Measurements from ENCODE around the gene REV3L.
"Not testable (repeated sequence)": the region's sequence is repeated elsewhere in the genome, so short reads cannot be mapped to it uniquely, and the experiment has no call there.

Gene REV3L, protein sequence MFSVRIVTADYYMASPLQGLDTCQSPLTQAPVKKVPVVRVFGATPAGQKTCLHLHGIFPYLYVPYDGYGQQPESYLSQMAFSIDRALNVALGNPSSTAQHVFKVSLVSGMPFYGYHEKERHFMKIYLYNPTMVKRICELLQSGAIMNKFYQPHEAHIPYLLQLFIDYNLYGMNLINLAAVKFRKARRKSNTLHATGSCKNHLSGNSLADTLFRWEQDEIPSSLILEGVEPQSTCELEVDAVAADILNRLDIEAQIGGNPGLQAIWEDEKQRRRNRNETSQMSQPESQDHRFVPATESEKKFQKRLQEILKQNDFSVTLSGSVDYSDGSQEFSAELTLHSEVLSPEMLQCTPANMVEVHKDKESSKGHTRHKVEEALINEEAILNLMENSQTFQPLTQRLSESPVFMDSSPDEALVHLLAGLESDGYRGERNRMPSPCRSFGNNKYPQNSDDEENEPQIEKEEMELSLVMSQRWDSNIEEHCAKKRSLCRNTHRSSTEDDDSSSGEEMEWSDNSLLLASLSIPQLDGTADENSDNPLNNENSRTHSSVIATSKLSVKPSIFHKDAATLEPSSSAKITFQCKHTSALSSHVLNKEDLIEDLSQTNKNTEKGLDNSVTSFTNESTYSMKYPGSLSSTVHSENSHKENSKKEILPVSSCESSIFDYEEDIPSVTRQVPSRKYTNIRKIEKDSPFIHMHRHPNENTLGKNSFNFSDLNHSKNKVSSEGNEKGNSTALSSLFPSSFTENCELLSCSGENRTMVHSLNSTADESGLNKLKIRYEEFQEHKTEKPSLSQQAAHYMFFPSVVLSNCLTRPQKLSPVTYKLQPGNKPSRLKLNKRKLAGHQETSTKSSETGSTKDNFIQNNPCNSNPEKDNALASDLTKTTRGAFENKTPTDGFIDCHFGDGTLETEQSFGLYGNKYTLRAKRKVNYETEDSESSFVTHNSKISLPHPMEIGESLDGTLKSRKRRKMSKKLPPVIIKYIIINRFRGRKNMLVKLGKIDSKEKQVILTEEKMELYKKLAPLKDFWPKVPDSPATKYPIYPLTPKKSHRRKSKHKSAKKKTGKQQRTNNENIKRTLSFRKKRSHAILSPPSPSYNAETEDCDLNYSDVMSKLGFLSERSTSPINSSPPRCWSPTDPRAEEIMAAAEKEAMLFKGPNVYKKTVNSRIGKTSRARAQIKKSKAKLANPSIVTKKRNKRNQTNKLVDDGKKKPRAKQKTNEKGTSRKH (N-terminal part only)

DNA sequence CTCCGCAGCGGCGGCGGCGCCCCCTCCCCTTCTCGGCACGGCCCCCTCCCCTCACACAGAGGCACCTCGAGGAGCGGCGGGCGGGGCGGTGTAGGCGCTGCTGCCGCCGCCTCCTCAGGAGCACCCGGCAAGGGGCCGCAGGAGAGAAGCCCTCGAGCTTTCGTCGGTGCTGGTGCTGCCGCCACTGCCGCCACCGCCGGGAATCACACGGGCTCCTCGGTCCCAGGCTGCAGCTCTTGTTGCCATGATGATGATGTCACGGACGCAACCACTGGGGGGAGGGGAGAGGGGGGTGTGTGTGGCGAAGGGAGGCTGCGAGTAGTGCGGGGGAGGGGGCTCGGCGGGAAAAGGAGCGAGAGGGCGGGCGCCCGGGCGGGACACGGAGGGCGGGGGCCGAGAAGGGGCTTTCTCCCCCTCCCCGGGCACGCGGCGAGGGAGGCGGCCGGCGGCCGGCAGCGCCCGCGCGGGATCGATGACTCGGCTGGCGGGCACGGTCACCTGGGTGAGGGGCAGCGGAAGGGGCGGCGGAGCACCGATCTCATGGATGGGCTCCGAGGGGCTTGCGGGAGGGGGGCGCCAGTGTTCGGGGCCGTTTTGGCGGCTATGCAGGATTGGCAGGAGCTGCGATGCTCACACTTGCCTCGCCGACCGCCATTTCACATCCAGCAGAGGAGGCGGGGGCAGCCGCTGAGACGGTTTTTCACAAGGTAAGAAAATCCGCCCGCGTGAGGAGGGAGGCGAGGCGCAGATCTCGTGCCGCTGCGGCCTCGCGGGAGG, at the start of gene REV3L:
REV3L (minus strand) TSS at position 260 of the 777 bp plus-strand sequence. CDS start 330 bp downstream, outside the sequence.
- DNase-seq: peak; percentile 98

DNA sequence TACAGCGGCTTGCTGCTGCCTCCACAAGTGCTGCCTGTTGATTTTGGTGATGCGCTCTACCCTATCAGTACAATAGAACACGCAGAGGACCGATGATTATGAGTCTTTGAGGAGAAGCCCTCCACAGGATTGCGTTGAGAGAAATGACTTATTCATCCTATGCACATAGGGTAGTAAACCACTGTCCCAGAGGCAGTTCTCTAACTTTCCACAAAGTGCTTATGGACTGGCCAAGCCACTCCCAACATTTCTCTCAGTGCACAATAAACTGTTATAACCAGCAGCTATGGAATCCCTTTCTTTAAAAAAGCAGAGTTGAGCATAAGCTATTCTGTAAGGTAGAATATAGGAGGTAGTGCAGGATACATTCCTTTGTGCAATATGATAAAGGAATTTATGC, 48.2 kb upstream of the REV3L start:
- DNase-seq: no peak

DNA sequence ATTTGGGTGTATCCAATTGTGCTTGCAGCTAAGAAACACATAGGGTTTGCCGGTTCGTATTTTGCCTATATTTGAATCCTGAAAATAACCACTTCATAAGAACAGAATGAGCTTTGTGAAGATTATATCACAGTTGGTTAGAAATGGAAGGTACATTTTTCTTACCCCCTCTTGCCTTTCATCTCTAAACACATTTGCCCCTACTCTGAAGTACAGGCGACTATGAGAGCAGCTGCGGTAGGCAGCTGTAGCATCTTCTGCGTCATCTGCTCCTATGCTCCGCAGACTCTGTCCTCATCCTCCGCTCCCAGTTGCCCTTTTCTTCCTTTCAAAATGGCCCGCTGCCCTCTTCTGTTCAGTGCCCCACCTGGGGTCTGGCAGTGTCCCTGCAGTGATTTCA, 47.6 kb upstream of the REV3L start:
- DNase-seq: no peak

DNA sequence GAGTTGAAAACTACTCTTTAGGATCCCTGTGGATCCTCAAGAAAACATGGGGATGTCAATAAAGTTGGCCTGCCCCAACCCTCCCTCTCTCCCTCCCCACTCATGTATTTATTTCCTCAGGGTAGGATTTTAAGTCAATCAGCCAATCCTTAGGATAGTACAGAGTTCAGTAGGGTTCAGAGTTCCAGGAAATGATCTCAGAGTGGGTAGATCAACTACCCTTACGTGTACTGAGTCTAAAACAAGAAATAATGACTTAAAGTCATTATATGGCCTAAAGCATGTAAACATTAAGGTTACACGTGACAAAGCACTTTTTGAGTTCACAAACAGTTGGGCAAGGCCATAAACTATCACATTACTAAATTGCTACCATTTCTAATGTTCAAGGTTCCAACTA, 47.2 kb upstream of the REV3L start:
- no peak for DNase-seq

DNA sequence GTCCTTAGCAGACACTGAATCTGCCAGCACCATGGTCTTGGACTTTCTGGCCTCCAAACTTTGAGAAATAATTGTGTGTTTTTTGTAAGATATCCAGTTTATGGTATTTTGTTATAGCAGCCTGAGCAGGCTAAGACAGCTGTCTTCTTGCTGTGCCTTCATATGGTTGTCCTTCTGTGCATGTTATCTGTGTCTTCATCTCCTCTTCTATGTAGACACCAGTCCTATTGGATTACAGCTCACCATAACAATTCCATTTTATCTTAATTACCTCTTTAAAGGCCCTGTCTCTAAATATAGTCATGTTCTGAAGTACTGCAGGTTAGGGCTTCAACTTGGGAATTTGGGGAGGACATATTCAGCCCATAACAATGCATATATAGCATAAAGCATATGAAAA, 44.3 kb upstream of the REV3L start:
- DNase-seq: no peak

DNA sequence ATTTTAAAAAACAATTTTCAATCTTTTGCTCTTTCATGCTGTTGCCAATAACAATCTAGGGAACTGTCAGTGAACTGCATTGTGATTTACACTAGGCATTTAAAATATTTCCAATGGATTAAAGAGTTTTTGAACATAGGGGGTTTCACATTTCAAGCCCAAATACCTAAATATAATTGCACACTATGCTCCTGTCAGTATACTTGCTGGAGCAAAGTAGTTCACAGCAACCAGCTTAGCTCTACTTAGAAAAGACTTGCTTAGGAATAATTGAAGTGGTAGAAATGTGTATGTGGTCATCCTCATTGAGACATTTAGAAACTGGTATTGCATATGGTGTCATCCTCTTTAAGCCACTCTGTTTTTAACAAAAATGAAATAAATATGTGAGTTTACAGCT, 41.7 kb upstream of the REV3L start:
- DNase-seq: peak; percentile 43

DNA sequence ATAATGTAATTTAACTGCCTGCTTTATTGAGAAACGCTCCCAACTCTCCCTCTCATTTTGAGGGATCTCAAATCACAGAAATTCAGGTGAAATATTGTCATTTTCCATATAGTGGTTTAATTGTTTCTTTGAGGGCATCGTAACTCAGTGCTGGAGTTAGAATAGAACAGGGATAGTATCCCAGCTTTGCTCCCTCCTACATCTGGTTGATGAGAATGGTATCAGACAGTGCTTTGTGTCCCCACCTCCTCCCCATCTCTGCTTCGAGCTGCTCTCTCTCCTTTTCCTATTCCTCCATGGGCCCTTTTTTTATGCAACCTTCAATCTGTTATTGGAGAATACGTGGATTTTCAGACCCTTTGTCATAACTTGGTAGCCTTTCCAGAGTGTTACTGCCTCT, 41.2 kb upstream of the REV3L start:
- no peak for DNase-seq

DNA sequence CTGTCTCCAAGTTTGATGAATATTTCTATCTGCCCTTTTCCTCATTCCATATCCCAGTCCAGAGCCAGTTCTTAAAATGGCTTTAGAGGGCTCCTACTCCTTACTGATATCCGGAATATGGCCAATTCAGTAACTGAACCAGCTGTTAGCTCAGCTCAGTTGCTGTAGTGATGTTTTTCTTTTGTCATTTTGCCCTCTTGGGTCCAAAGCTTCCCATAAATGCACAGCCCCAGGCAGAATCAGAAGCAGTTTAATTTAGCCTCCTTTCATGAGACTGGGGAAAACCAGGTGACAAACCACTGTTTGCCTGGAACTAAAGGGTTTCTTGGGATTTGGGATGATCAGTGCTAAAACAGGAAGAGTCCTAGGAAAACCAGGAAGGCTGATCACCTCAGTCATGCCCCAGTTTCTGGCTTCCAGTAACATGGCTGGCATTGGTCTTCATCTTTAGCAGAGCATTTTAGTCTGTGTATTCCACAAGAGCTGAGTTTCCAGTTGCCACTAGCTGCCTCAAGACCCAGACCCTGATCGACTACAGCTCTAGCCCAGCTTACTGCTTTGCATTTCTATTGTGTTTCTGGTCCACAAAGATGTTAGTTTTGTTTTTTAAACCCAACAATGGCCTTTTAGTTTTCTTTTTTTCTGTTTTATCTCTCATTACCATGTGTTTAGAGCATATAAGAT, 40.6 kb upstream of the REV3L start:
- DNase-seq: peak; percentile 42

DNA sequence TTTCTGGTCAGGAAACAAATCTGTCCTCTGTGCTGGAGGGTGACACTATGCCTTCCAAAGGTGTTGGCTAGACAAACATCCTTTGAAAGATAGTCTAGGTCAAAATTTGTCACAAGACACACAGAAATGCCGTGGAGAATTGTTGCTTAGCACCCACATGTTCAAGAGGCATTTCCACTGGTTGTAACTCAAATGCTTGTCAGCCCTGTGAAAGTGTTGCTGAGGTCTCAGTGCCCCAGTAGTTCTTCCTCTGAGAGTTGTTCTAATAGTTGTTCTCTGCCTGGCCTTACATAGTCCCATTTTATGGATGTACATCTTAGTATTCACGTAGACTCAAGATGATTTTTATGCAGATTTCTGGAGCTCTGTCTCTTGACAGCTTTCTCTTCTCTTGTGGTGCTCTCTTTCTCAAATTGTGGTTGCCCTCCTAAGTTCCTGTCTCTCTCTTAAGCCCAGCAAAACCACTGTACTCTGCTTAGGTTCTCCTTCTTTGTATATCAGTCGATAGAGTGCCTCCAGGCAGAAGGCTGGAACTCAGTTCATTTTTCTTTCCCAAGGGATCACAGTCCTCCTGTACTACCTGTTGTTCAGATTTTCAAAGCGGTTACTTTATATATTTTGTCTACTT, 39.5 kb upstream of the REV3L start:
- no peak for DNase-seq

DNA sequence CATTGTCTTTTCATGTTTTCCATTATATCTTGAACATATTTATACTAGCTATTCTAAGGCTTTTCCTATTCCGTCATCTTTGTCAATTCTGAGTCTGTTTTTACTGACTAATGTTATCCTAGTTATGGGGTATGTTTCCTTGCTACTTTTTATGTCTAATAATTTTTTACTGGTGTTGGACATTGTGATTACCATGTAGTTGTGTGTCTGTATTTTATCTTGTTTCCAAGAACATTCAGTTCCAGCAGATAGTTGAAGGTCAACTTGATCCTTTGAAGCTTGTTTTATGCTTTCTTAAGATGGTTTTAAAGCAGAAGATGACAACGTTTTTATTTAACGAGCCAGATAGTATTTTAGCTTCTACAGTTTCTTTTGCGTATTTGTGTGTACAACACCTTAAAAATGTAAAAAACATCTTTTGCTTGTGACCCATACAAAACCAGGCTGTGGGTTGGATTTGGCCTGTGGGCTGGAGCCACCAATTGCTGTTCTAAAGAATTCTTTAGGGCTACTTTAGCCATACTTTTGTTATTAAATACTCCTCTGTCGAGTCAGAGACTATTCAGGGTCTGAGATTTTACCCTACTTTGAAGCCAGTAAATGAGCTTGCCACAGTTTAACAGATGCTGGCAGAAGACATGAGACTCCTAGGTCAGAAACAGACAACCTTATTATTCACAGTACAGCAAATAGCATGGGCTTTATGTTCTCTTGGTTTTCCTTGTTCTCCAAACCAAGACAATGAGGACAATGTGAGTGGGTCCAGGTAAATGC, 38.7 kb upstream of the REV3L start:
- no peak for DNase-seq

DNA sequence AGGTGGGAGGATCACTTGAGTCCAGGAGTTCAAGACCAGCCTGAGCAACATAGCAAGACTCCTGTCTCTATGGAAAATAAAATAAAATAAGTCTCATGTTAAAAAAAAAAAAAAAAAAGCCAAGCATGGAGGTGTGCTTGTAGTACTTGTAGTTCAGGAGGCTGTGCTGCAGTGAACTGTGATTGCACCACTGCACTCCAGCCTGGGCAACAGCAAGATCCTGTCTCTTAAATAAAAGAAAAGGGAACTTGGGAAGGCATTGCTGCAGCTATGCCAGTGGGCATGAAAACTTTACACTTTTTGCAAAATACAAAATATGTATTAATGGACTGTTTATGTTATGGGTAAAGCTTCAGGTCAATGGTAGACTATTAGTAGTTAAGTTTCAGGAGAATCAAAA, 37.5 kb upstream of the REV3L start:
- DNase-seq: no peak

DNA sequence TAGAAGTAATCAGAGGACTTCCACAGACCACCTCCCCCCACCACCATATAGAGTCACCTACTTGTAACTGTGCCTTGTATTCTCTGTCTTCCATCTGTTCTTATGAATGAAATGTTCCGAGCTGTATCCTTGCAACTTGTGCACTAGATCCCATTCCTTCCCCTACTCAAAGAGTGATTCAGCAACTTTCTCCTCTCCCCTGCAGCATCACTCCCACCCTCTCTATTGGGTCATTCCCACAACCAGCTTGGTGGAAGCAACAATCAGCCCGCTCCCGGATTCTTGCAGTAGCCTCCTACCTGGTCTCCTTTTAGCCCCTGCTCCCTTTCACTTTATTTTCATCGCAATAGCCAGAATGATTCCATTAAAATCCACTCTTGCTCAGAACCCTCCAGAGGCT, 34.9 kb upstream of the REV3L start:
- DNase-seq: no peak

DNA sequence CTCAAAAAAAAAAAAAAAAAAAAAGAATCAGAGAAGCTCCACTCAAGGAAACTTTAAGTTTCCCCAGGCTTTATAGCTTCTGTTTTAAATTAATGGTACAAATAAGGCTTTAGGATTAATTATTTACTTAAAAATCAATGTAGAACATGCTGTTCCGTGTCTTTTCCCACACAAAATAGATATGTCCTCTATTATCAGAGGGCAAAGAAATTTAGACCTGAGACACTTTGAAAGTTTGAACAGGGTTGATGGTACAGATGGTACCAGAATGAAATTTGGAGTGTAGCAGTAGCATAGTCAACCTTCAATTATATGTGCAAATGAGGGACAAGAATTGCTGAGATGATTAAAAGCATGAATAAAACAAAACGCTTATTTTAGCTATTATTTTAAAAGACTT, 32.2 kb upstream of the REV3L start:
- no peak for DNase-seq

DNA sequence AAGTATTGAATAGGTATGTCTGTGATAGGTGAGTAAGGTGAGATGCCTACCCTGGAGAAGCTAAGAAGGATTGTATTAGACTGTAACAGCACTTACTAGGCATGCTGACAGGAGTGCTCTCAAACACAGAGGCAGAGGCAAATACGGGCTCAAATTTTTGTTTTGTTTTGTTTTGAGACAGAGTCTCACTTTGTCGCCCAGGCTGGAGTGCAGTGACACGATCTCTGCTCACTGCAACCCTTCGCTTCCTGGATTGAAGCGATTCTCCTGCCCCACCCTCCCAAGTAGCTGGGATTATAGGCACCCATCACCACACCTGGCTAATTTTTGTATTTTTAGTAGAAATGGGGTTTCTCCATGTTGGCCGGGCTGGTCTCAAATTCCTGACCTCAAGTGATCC, 31.5 kb upstream of the REV3L start:
- not testable (repeated sequence) for DNase-seq

DNA sequence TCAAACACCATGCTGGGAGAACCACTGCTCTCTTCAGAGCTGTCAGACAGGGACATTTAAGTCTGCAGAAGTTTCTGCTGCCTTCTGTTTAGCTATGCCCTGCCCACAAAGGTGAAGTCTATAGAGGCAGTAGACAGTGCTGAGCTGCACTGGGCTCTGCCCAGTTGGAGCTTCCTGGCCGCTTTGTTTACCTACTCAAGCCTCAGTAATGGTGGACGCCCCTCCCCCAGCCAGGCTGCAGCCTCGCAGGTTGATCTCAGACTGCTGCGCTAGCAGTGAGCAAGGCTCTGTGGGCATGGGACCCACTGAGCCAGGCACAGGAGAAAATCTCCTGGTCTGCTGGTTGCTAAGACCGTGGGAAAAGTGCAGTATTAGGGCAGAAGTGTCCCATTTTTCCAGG, 24.2 kb upstream of the REV3L start:
- not testable (repeated sequence) for DNase-seq

DNA sequence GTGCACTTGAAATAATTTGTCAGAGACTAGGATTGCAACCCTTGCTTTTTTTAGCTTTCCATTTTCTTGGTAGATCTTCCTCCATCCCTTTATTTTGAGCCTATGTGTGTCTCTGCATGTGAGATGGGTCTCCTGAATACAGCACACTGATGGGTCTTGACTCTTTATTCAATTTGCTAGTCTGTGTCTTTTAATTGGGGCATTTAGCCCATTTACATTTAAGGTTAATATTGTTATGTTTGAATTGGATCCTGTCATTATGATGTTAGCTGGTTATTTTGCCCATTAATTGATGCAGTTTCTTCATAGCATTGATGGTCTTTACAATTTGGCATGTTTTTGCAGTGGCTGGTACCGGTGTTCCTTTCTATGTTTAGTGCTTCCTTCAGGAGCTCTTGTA, 22.5 kb upstream of the REV3L start:
- not testable (repeated sequence) for DNase-seq

DNA sequence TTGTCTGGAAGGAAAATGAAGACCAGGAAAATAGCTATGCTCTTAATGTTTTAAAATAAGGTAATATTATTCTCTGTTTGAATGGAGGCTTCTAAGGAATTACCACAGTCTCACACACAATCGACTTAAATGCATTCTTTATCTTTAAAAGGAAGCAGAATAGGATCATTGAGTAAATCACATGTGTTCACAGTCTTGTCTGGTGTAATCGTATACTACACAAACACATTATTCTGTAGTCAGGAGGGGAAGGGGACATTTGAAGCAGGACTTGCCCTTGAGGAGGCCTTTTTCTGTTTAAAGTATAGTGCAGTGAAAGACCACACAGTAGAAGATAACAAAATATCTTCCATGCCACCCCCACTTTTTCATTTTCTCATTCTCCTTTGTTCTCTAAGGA, 20.6 kb upstream of the REV3L start:
- DNase-seq: peak; percentile 40

DNA sequence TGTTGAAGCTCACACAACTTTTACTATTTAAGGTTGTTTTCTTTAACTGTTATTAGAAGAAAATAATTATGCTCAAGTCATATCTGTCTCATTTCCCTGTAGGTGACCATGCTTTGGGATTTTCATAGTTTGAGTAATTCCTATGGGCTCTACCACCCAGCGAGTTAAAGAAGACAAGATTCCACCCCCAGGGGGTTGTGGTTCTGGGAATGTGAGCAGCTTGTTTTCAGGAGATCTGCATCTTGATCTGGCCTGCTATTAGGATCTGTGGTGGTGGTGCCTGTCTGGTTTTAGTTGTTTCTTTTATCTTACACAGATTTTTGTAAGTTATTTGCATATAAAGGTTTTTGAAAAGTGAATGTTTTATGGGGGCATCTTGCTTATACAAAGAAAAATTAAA, 20.2 kb upstream of the REV3L start:
- DNase-seq: no peak

DNA sequence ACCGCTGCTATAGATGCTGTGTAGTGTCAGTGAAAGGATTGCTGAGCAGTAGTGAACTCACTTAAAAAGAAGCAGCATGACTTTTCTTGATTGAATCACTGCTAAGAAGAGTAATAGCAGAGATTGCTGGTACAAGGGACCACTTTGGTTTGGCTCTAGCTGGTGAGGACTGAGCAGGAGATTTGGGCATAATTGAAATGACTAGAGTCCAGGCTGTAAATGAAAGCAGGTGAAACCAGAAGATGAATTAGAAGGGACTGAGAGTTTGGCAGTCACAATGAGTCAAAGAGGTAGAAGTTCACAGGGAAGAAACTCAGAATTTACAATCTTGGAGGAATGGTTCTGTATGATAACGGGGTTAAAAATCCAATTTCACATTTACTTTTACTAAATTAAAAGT, 19.1 kb upstream of the REV3L start:
- no peak for DNase-seq

DNA sequence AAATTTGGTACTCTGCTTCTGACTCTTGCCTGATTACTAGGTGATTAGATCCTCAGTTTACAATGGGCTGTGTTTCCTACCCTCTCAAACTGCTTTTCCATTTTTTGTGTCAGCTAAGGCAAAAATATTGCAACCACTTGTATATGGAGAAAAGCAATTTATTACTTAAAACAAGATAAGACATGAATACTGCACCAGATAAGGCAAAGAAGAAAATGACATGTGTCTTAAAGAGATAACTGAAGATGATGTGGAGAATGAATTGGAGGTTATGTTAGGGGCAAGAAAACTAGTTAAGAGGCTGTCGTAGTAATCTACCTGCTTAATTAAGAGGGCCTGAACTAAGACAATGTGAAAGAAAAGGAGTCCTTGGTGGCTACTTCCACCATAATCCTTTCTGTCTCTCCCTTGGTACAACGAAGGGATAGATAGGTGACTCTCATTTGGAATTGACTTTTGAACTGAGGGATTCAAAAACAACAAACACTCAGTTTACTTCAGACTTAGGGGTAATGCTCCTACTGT, 16.3 kb upstream of the REV3L start:
- no peak for DNase-seq
